ENCODE results near the gene HMCN2.
"Not testable (repeated sequence)": the region's sequence is repeated elsewhere in the genome, so short reads cannot be mapped to it uniquely, and the experiment has no call there.

HMCN2 gene

DNA sequence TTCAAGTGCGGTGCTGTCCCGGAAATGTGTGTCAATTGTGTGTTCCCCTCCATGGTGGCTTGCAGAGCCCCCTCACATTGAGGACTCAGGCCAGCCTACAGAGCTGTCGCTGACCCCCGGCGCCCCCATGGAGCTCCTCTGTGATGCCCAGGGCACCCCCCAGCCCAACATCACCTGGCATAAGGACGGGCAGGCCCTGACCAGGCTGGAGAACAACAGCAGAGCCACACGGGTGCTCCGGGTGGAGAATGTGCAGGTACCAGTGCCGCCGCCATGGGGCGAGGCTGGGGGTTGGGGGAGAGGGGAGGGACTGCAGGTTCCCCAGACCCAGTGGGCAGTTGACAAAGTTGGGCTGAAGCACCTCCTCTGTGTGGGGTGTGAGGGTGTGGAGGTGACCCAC is 128.8 kb downstream of the HMCN2 start:
- Histone ChIP-seq H3K4me3 (ENCODE audit: low read length in 2 of 2) (no peak overlapping the region), H3K36me3 (ENCODE audit: control insufficient read depth in 2 of 2, insufficient read depth in 2 of 2, low read length in 2 of 2) (no peaks in the 10 kb centered on the region), H3K9me3 (ENCODE audit: control insufficient read depth in 2 of 2, low read length in 2 of 2) (no peaks in the 10 kb centered on the region), H3K9ac (ENCODE audit: low read depth in 1 of 2, low read length in 2 of 2) (no peak overlapping the region), H3K4me1 (ENCODE audit: control insufficient read depth in 2 of 2, insufficient read depth in 2 of 2, low read length in 2 of 2) (peaks cover 0 to 15% of the 10 kb centered on the region in 2 donors), H3K27me3 (ENCODE audit: control insufficient read depth in 2 of 2, insufficient read depth in 2 of 2, low read length in 2 of 2) (no peaks in the 10 kb centered on the region), H3K27ac (ENCODE audit: low read depth in 2 of 2, low read length in 2 of 2) (no peak overlapping the region)

DNA sequence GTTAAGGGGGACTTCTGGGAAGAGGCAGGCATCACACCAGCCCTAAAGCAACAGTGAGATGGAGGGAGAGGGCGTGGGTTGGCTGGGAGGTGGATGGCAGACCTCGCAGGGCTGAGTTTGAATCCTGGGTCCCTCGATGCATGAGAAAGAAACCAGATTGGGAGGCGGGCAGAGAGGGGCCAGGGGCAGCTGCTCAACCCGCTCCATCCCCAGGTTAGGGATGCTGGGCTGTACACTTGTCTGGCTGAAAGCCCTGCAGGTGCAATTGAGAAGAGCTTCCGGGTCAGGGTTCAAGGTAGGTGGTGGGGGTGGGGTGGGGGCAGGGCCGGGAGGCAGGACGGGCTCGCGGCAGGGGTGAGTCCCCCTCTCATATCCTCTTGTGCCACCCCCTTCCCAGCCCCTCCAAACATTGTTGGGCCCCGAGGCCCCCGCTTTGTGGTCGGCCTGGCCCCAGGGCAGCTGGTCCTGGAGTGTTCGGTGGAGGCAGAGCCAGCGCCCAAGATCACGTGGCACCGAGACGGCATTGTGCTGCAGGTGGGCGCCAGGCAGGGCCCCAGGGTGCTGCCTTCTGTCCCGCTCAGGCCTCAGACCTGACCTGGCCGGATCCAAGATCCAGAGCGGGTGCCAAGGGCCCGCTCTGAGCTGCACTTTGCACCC is 129.4 kb downstream of the HMCN2 start:
- no peaks in the 10 kb centered on the region for H3K27me3 ChIP-seq (ENCODE audit: control insufficient read depth in 2 of 2, insufficient read depth in 2 of 2, low read length in 2 of 2)
- no peaks in the 10 kb centered on the region for H3K9me3 ChIP-seq (ENCODE audit: control insufficient read depth in 2 of 2, low read length in 2 of 2)
- H3K36me3 ChIP-seq (ENCODE audit: control insufficient read depth in 2 of 2, insufficient read depth in 2 of 2, low read length in 2 of 2), result no peaks in the 10 kb centered on the region
- H3K9ac ChIP-seq (ENCODE audit: low read depth in 1 of 2, low read length in 2 of 2), result no peak overlapping the region
- H3K4me3 ChIP-seq (ENCODE audit: low read length in 2 of 2), result no peak overlapping the region
- peaks cover 0 to 15% of the 10 kb centered on the region in 2 donors for H3K4me1 ChIP-seq (ENCODE audit: control insufficient read depth in 2 of 2, insufficient read depth in 2 of 2, low read length in 2 of 2)
- H3K27ac ChIP-seq (ENCODE audit: low read depth in 2 of 2, low read length in 2 of 2), result no peak overlapping the region

DNA sequence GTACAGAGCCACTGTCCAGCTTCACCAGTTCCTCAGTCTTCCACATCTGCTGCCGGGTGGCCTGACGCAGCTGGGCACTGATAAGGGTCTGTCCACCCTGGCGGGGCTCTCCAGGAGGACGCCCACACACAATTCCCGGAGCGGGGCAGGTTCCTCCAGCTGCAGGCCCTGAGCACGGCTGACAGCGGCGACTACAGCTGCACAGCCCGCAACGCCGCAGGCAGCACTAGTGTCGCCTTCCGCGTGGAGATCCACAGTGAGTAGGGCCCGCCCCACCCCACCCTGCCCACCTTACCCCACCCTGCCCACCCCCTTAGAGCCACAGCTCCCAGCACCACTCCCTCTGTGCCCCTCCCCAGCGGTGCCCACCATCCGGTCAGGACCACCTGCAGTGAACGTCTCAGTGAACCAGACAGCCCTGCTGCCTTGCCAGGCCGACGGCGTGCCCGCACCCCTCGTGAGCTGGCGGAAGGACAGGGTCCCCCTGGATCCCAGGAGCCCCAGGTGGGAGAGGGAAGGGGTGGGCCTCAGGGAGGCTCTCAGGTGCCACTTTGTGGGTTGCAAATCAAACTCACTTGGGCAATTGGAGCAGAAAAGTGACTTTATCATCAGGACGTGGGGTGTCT is 130.4 kb downstream of the HMCN2 start:
- peaks cover 0 to 15% of the 10 kb centered on the region in 2 donors for H3K4me1 ChIP-seq (ENCODE audit: control insufficient read depth in 2 of 2, insufficient read depth in 2 of 2, low read length in 2 of 2)
- H3K27me3 ChIP-seq (ENCODE audit: control insufficient read depth in 2 of 2, insufficient read depth in 2 of 2, low read length in 2 of 2), result no peaks in the 10 kb centered on the region
- H3K36me3 ChIP-seq (ENCODE audit: control insufficient read depth in 2 of 2, insufficient read depth in 2 of 2, low read length in 2 of 2), result no peaks in the 10 kb centered on the region
- no peak overlapping the region for H3K9ac ChIP-seq (ENCODE audit: low read depth in 1 of 2, low read length in 2 of 2)
- H3K4me3 ChIP-seq (ENCODE audit: low read length in 2 of 2), result no peak overlapping the region
- no peaks in the 10 kb centered on the region for H3K9me3 ChIP-seq (ENCODE audit: control insufficient read depth in 2 of 2, low read length in 2 of 2)
- no peak overlapping the region for H3K27ac ChIP-seq (ENCODE audit: low read depth in 2 of 2, low read length in 2 of 2)

DNA sequence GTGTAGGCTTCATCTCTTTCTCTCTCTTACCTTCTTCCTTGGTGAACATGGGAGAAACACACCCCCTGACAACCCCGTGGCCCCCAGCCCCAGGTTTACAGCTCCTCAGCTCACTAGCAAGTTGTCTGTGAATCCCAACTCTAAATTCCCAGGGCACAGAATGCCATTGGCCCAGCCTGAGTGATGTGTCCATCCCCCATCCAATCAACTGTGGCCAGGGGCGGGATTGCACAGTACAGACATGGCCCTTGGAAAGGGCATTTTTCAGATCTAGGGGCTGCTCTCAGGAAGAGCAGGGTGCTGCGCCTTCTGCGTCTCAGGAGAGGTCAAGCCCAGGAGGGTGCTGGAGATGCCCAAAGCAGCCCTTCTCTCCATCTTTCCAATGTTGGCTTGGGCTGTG is 131.0 kb downstream of the HMCN2 start:
- H3K9ac ChIP-seq (ENCODE audit: low read depth in 1 of 2, low read length in 2 of 2), result no peak overlapping the region
- H3K27me3 ChIP-seq (ENCODE audit: control insufficient read depth in 2 of 2, insufficient read depth in 2 of 2, low read length in 2 of 2), result no peaks in the 10 kb centered on the region
- no peaks in the 10 kb centered on the region for H3K9me3 ChIP-seq (ENCODE audit: control insufficient read depth in 2 of 2, low read length in 2 of 2)
- no peak overlapping the region for H3K27ac ChIP-seq (ENCODE audit: low read depth in 2 of 2, low read length in 2 of 2)
- no peaks in the 10 kb centered on the region for H3K36me3 ChIP-seq (ENCODE audit: control insufficient read depth in 2 of 2, insufficient read depth in 2 of 2, low read length in 2 of 2)
- H3K4me3 ChIP-seq (ENCODE audit: low read length in 2 of 2), result no peak overlapping the region
- H3K4me1 ChIP-seq (ENCODE audit: control insufficient read depth in 2 of 2, insufficient read depth in 2 of 2, low read length in 2 of 2), result peaks cover 0 to 15% of the 10 kb centered on the region in 2 donors

DNA sequence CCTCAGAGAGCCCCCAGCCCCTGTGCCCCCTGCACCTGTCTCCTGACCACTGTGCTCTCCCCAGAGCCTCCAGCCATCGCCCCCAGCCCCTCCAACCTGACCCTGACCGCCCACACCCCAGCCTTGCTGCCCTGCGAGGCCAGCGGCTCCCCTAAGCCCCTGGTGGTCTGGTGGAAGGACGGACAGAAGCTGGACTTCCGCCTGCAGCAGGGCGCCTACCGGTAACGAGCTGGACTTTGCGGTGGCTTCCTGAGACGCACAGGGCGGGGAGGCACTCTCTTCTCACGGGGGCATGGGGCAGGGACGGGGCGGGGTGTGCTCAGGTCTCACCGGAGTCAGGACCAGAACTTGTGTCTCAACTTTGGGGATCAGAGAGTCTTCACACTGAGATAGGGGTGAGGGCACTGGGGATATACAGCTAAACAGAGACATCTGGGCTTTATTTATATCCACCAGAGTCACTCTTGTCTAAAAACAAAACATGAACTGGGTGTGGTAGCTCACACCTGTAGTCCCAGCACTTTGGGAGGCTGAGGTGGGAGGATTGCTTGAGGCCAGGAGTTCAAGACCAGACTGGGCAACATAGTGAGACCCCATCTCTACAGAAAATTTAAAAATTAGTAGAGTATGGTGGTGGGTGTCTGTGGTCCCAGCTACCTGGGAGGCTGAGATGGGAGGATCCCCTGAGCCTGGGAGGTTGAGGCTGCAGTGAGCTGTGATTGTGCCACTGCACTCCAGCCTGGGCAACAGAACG is 133.1 kb downstream of the HMCN2 start:
- H3K4me3 ChIP-seq (ENCODE audit: low read length in 2 of 2), result no peak overlapping the region
- H3K9ac ChIP-seq (ENCODE audit: low read depth in 1 of 2, low read length in 2 of 2), result no peak overlapping the region

DNA sequence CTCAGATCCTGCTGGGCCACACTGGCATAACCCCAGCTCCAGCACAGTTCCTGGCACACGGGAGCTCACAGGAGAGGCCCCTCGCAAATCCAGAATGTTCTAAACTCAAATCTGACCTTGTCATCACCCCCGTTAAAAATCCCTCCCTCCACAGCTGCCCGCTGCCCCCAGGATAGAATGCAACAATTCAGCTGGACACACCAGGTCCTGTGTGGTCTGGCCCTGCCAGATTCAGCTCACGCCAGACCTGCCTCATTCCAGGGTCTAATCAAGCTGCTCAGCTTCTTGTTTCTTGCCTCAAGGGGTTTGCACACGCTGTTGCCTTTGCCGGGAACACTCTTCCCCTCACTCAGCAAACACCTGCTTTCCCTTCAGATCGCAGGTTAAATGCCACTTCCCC is 134.2 kb downstream of the HMCN2 start:
- no peak overlapping the region for H3K27ac ChIP-seq (ENCODE audit: low read depth in 2 of 2, low read length in 2 of 2)
- H3K36me3 ChIP-seq (ENCODE audit: control insufficient read depth in 2 of 2, insufficient read depth in 2 of 2, low read length in 2 of 2), result no peaks in the 10 kb centered on the region

More for the DNA sequence above, 133.1 kb downstream of the HMCN2 start:
- Histone ChIP-seq H3K9me3 (ENCODE audit: control insufficient read depth in 2 of 2, low read length in 2 of 2) (no peaks in the 10 kb centered on the region), H3K27ac (ENCODE audit: low read depth in 2 of 2, low read length in 2 of 2) (no peak overlapping the region), H3K27me3 (ENCODE audit: control insufficient read depth in 2 of 2, insufficient read depth in 2 of 2, low read length in 2 of 2) (no peaks in the 10 kb centered on the region), H3K4me1 (ENCODE audit: control insufficient read depth in 2 of 2, insufficient read depth in 2 of 2, low read length in 2 of 2) (peaks cover 0 to 5% of the 10 kb centered on the region in 2 donors), H3K36me3 (ENCODE audit: control insufficient read depth in 2 of 2, insufficient read depth in 2 of 2, low read length in 2 of 2) (no peaks in the 10 kb centered on the region)

DNA sequence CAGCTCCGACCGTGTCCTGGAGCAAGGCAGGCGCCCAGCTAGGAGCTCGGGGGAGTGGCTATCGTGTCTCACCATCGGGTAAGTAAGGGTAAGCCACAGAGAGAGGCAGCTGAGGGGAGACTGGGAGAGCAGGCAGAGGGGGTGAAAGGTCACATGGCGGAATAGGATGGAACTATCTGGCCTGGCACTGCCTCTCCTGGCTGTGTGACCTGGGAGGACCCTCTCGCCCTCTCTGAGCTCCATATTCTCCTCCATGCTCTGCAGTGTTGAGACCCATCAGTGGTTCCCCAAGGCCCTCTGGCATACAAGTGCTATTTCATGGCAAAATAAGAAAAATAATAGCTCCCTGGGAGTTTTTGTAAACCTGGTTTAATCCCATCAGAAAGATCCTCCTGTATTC is 135.3 kb downstream of the HMCN2 start:
- peaks cover 0 to 5% of the 10 kb centered on the region in 2 donors for H3K4me1 ChIP-seq (ENCODE audit: control insufficient read depth in 2 of 2, insufficient read depth in 2 of 2, low read length in 2 of 2)
- no peak overlapping the region for H3K9ac ChIP-seq (ENCODE audit: low read depth in 1 of 2, low read length in 2 of 2)
- no peak overlapping the region for H3K27ac ChIP-seq (ENCODE audit: low read depth in 2 of 2, low read length in 2 of 2)
- H3K36me3 ChIP-seq (ENCODE audit: control insufficient read depth in 2 of 2, insufficient read depth in 2 of 2, low read length in 2 of 2), result no peaks in the 10 kb centered on the region
- H3K9me3 ChIP-seq (ENCODE audit: control insufficient read depth in 2 of 2, low read length in 2 of 2), result no peaks in the 10 kb centered on the region
- no peak overlapping the region for H3K4me3 ChIP-seq (ENCODE audit: low read length in 2 of 2)
- H3K27me3 ChIP-seq (ENCODE audit: control insufficient read depth in 2 of 2, insufficient read depth in 2 of 2, low read length in 2 of 2), result no peaks in the 10 kb centered on the region

More for the DNA sequence above, 134.2 kb downstream of the HMCN2 start:
- Histone ChIP-seq H3K4me1 (ENCODE audit: control insufficient read depth in 2 of 2, insufficient read depth in 2 of 2, low read length in 2 of 2) (peaks cover 0 to 5% of the 10 kb centered on the region in 2 donors), H3K9me3 (ENCODE audit: control insufficient read depth in 2 of 2, low read length in 2 of 2) (no peaks in the 10 kb centered on the region), H3K27me3 (ENCODE audit: control insufficient read depth in 2 of 2, insufficient read depth in 2 of 2, low read length in 2 of 2) (no peaks in the 10 kb centered on the region), H3K4me3 (ENCODE audit: low read length in 2 of 2) (no peak overlapping the region), H3K9ac (ENCODE audit: low read depth in 1 of 2, low read length in 2 of 2) (no peak overlapping the region)

DNA sequence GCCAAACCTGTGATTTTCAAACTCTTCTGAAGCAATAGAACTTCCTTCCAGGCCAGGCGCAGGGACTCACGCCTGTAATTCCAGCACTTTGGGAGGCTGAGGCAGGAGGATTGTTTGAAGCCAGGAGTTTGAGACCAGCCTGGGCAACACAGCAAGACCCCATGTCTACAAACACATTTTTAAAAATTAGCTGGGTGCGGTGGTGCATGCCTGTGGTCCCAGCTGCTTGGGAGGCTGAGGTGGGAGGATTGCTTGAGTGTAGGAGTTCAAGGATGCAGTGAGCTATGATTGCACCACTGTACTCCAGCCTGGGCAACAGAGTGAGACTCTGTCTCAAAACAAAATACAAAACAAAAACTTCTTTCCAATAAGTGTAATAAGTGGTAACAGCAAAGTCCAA is 136.2 kb downstream of the HMCN2 start:
- H3K27me3 ChIP-seq (ENCODE audit: control insufficient read depth in 2 of 2, insufficient read depth in 2 of 2, low read length in 2 of 2); H3K4me1 ChIP-seq (ENCODE audit: control insufficient read depth in 2 of 2, insufficient read depth in 2 of 2, low read length in 2 of 2); H3K27ac ChIP-seq (ENCODE audit: low read depth in 2 of 2, low read length in 2 of 2); H3K9ac ChIP-seq (ENCODE audit: low read depth in 1 of 2, low read length in 2 of 2); H3K9me3 ChIP-seq (ENCODE audit: control insufficient read depth in 2 of 2, low read length in 2 of 2); H3K36me3 ChIP-seq (ENCODE audit: control insufficient read depth in 2 of 2, insufficient read depth in 2 of 2, low read length in 2 of 2); H3K4me3 ChIP-seq (ENCODE audit: low read length in 2 of 2): not testable (repeated sequence)

DNA sequence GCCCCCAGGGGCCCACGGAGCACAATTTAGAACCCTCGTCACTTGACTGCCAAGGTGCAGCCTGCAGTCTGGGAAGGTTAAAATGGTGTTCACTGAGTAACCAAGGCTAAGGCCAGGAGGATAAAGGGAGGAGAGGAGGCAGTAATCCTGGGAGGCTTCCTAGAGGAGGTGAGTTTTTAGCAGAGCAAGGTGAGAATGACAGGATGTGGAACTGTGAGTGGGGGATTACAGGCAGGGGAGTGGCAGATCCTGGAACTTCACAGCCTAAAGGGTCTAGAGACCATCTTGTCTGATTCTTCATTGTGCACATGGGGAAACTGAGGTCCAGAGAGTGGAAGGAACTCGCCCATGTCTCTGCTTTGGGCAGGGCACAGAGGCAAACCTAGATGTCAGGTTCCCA is 136.7 kb downstream of the HMCN2 start:
- Histone ChIP-seq H3K36me3 (ENCODE audit: control insufficient read depth in 2 of 2, insufficient read depth in 2 of 2, low read length in 2 of 2) (no peaks in the 10 kb centered on the region), H3K9ac (ENCODE audit: low read depth in 1 of 2, low read length in 2 of 2) (no peak overlapping the region), H3K4me3 (ENCODE audit: low read length in 2 of 2) (no peak overlapping the region), H3K27ac (ENCODE audit: low read depth in 2 of 2, low read length in 2 of 2) (no peak overlapping the region), H3K4me1 (ENCODE audit: control insufficient read depth in 2 of 2, insufficient read depth in 2 of 2, low read length in 2 of 2) (peaks cover 0 to 5% of the 10 kb centered on the region in 2 donors), H3K27me3 (ENCODE audit: control insufficient read depth in 2 of 2, insufficient read depth in 2 of 2, low read length in 2 of 2) (no peaks in the 10 kb centered on the region), H3K9me3 (ENCODE audit: control insufficient read depth in 2 of 2, low read length in 2 of 2) (no peaks in the 10 kb centered on the region)

Measured in mucosa of rectum (tissue), 2 donors.